ENCODE data around the gene ANXA4. TPM values are rescaled to one million over a fixed set of nuclear protein-coding genes. Genes with fewer than 3 reads are reported as not detected.

Gene ANXA4
- total RNA-seq, 1 donor from 2014 or later: 4.7 TPM

- no peaks in the 10 kb centered on the region for H4K20me1 ChIP-seq (ENCODE audit: low read depth)
- H3K79me2 ChIP-seq (ENCODE audit: low read depth): no peaks in the 10 kb centered on the region
- no peak for DNase-seq (ENCODE audit: low spot score)
- H3K9me3 ChIP-seq (ENCODE audit: low read depth): no peaks in the 10 kb centered on the region
- no peak overlapping the region for H3K4me3 Mint-ChIP-seq
- H3K36me3 ChIP-seq: no peaks in the 10 kb centered on the region
- no peak overlapping the region for H3K27ac ChIP-seq
- H3K4me1 Mint-ChIP-seq: peaks cover 23% of the 10 kb centered on the region
- no peak overlapping the region for H2AFZ ChIP-seq (replicated peaks)
- no peaks in the 10 kb centered on the region for H3K9me3 Mint-ChIP-seq
- no peak overlapping the region for H3K4me2 ChIP-seq
- H3K27ac Mint-ChIP-seq: no peak overlapping the region
- no peak overlapping the region for H3K4me3 ChIP-seq
- H3F3A ChIP-seq (ENCODE audit: low read depth): peaks cover 6% of the 10 kb centered on the region
- no peak overlapping the region for H3K9ac ChIP-seq
- no peaks in the 10 kb centered on the region for H3K27me3 Mint-ChIP-seq (ENCODE audit: insufficient read depth, low read depth)
- TF ChIP-seq EZH2 (IDR thresholded peaks at IDR 0.05) (no peak), EZH2phosphoT487 (IDR thresholded peaks at IDR 0.05) (no peak), CTCF (IDR thresholded peaks at IDR 0.05) (no peak)
- H3K36me3 Mint-ChIP-seq: no peaks in the 10 kb centered on the region
- H3K27me3 ChIP-seq: no peaks in the 10 kb centered on the region
- H3K4me1 ChIP-seq: peaks cover 10% of the 10 kb centered on the region
Observed at GRCh38 chr2:69785358-69785757, 43.4 kb downstream of the ANXA4 start.

GRCh38 chr2:69786052-69786560 lies 44.2 kb downstream of the ANXA4 start:
- Histone ChIP-seq H3K9me3 (ENCODE audit: low read depth) (no peaks in the 10 kb centered on the region), H4K20me1 (ENCODE audit: low read depth) (no peaks in the 10 kb centered on the region), H3K4me3 (no peak overlapping the region), H3F3A (ENCODE audit: low read depth) (peaks cover 6% of the 10 kb centered on the region), H2AFZ (replicated peaks) (no peak overlapping the region), H3K9ac (no peak overlapping the region), H3K4me1 (peaks cover 17% of the 10 kb centered on the region), H3K27me3 (no peaks in the 10 kb centered on the region), H3K27ac (no peak overlapping the region), H3K36me3 (no peaks in the 10 kb centered on the region), H3K4me2 (no peak overlapping the region), H3K79me2 (ENCODE audit: low read depth) (no peaks in the 10 kb centered on the region)
- no peak for TF ChIP-seq EZH2phosphoT487 (IDR thresholded peaks at IDR 0.05)
- no peak for TF ChIP-seq CTCF (IDR thresholded peaks at IDR 0.05)
- TF ChIP-seq EZH2 (IDR thresholded peaks at IDR 0.05): no peak
- no peaks in the 10 kb centered on the region for H3K36me3 Mint-ChIP-seq
- DNase-seq (ENCODE audit: low spot score): no peak
- H3K27ac Mint-ChIP-seq: no peak overlapping the region
- H3K27me3 Mint-ChIP-seq (ENCODE audit: insufficient read depth, low read depth): no peaks in the 10 kb centered on the region
- H3K4me3 Mint-ChIP-seq: no peak overlapping the region
- H3K9me3 Mint-ChIP-seq: no peaks in the 10 kb centered on the region
- peaks cover 25% of the 10 kb centered on the region for H3K4me1 Mint-ChIP-seq

- Mint-ChIP-seq H3K27me3 (ENCODE audit: insufficient read depth, low read depth) (no peaks in the 10 kb centered on the region), H3K9me3 (no peaks in the 10 kb centered on the region), H3K36me3 (no peaks in the 10 kb centered on the region), H3K27ac (peak overlapping the region; percentile 98), H3K4me1 (peaks cover 23% of the 10 kb centered on the region), H3K4me3 (peak overlapping the region; percentile 13)
- H3K4me2 ChIP-seq: no peak overlapping the region
- no peaks in the 10 kb centered on the region for H3K79me2 ChIP-seq (ENCODE audit: low read depth)
- DNase-seq (ENCODE audit: low spot score): no peak
- no peak overlapping the region for H3K27ac ChIP-seq
- no peak overlapping the region for H3K9ac ChIP-seq
- H3F3A ChIP-seq (ENCODE audit: low read depth): peaks cover 6% of the 10 kb centered on the region
- no peaks in the 10 kb centered on the region for H3K36me3 ChIP-seq
- H3K27me3 ChIP-seq: no peaks in the 10 kb centered on the region
- no peaks in the 10 kb centered on the region for H4K20me1 ChIP-seq (ENCODE audit: low read depth)
- TF ChIP-seq EZH2 (IDR thresholded peaks at IDR 0.05) (no peak), EZH2phosphoT487 (IDR thresholded peaks at IDR 0.05) (no peak), CTCF (IDR thresholded peaks at IDR 0.05) (no peak)
- H3K4me3 ChIP-seq: no peak overlapping the region
- peaks cover 22% of the 10 kb centered on the region for H3K4me1 ChIP-seq
- no peaks in the 10 kb centered on the region for H3K9me3 ChIP-seq (ENCODE audit: low read depth)
- H2AFZ ChIP-seq (replicated peaks): peak overlapping the region; percentile 90
Observed at GRCh38 chr2:69789175-69789721, 47.3 kb downstream of the ANXA4 start.
